Measurements from ENCODE around the gene ZNRF2.
"Not testable (repeated sequence)": the region's sequence is repeated elsewhere in the genome, so short reads cannot be mapped to it uniquely, and the experiment has no call there.

DNA sequence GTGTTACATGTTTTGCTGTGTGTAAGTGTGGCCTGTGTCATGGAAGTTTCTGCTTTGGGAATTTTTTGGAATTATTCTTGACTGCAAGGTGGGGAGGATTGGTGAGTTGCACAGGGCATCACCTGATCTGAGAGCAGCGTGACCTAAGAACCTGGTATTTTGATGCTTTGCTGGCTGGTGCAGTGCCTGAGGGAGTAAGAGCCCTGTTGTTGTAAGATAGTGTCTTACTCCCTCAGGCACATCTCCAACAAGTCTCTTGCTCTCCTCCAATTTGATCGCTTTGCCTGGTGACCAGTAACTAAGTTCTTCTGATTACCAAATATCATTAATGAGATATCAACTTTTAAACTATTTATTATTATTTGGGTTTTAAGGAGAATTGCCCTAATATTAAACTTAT, 5.2 kb downstream of the ZNRF2 start:
- TF ChIP-seq CTCF, POLR2A (IDR thresholded peaks at IDR 0.05): not testable (repeated sequence)

Measured in thyroid gland (tissue), 4 donors.